GM19351 (cell line): ENCODE measurements around the gene SLC45A3.

Experiments used
- ATAC-seq: cut with Tn5 transposase; IDR thresholded peaks from one replicate; pipeline ENCODE4 v1.9.1; 2021; ENCODE audit warnings: mild to moderate bottlenecking, moderate library complexity; ENCODE audit not compliant: unreplicated experiment

SLC45A3 gene

GRCh38 chr1:205612104-205612503 lies 68.2 kb downstream of the SLC45A3 start:
- no peak for ATAC-seq

DNA sequence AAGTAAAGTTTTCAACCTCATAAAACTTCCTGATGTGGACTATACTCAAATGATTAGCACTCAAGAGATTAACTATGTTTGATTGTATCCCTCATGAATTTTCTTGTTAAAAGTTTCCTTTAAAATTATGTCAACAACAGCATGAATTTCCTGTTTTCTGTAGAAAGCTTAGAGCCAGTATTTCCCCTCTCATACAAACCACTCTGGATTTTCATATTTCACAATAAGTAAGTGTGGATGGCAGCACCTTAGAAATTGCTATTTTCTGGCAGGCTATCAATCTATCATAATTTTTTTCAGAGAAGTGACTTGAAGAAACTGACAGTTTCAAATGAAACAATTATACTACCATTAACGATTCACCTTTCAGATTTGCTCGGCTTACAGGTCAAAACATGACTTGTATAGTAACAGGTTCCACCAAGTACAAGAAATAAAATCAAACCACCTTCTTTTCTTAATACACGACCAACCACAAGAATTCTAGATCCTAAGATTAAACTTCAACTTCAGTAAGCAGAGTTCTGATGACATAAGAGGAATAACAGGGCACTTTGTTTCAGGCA lies 69.3 kb downstream of the SLC45A3 start:
- ATAC-seq, result no peak

GRCh38 chr1:205610036-205610435 lies 70.3 kb downstream of the SLC45A3 start:
- no peak for ATAC-seq
